Stimulated activated naive CD8-positive, alpha-beta T cell treated with anti-CD3 and anti-CD28 coated beads, Interleukin-15, Interleukin-2, amounts not matched to agents 100 U/mL and 50 U/mL, for 24 hours (primary cell): ENCODE measurements around the gene PPP3R1.

ENCODE experiments used
- ATAC-seq: fragments of 150-1000 bp; cut with Tn5 transposase; one replicate; pipeline ENCODE4 v1.10.0; 2021
- DNase-seq: peaks from one replicate; pipeline ENCODE4 v3.0.0; 2021

PPP3R1 gene

GRCh38 chr2:68135448-68136320 is 116.6 kb downstream of the PPP3R1 start:
- ATAC-seq = peak; percentile 52
- DNase-seq = no peak

GRCh38 chr2:68134554-68134953 is 117.8 kb downstream of the PPP3R1 start:
- no peak for DNase-seq
- ATAC-seq = no peak

GRCh38 chr2:68134120-68134519 is 118.2 kb downstream of the PPP3R1 start:
- ATAC-seq (no peak), DNase-seq (no peak)
